Neutrophil (primary cell): Measurements from ENCODE around the gene PPDPF.
"Not testable (repeated sequence)": the region's sequence is repeated elsewhere in the genome, so short reads cannot be mapped to it uniquely, and the experiment has no call there.

Source experiments
- H3K27ac ChIP-seq: fragments of 200-600 bp; sonication (generic); 2 replicates; pipeline ENCODE4 v1.5.1; 2016; ENCODE audit warnings: mild to moderate bottlenecking, moderate library complexity
- H3K27me3 ChIP-seq: fragments of 200-600 bp; sonication (generic); 2 replicates; pipeline ENCODE4 v1.6.0; 2016; ENCODE audit warnings: mild to moderate bottlenecking
- H3K36me3 ChIP-seq: fragments of 200-600 bp; sonication (generic); 2 replicates; pipeline ENCODE4 v1.5.1; 2017
- H3K4me1 ChIP-seq, 2 experiments: fragments of 200-600 bp in 1 of 2; sonication (generic) in 1 of 2; 1 replicate in 1 of 2; 2 replicates in 1 of 2; pipeline versions ENCODE4 v1.5.1 to v1.6.1; 2013 to 2016; ENCODE audit warnings: low read depth in 1 of 2, low read length in 1 of 2, mild to moderate bottlenecking in 1 of 2, moderate library complexity in 1 of 2; ENCODE audit not compliant: control insufficient read depth in 1 of 2, insufficient read depth in 1 of 2
- H3K4me3 ChIP-seq, 2 experiments: fragments of 200-600 bp in 1 of 2; sonication (generic) in 1 of 2; 1 replicate in 1 of 2; 2 replicates in 1 of 2; pipeline ENCODE4 v1.5.1; 2013 to 2016; ENCODE audit warnings: low read depth in 1 of 2, low read length in 1 of 2, mild to moderate bottlenecking in 1 of 2, moderate library complexity in 1 of 2
- H3K9me3 ChIP-seq: fragments of 200-600 bp; sonication (generic); 2 replicates; pipeline ENCODE4 v1.5.1; 2016
- CTCF ChIP-seq: fragments of 200-600 bp; sonication (generic); IDR thresholded peaks from 2 replicates; pipeline ENCODE4 v1.5.1; 2016; ENCODE audit warnings: antibody characterized with exemption

PPDPF gene

GRCh38 chr20:63473555-63474449 lies 46.8 kb upstream of the PPDPF start:
- peaks cover 100% of the 10 kb centered on the region for H3K27me3 ChIP-seq
- TF ChIP-seq CTCF, result no peak
- H3K27ac ChIP-seq, result no peak overlapping the region
- H3K36me3 ChIP-seq, result no peaks in the 10 kb centered on the region
- H3K4me3 ChIP-seq, result no peak overlapping the region
- H3K9me3 ChIP-seq, result no peaks in the 10 kb centered on the region
- no peaks in the 10 kb centered on the region for H3K4me1 ChIP-seq

GRCh38 chr20:63475209-63475608 lies 45.4 kb upstream of the PPDPF start:
- Histone ChIP-seq H3K4me3 (no peak overlapping the region), H3K27me3 (peaks cover 99% of the 10 kb centered on the region)
- no peak for TF ChIP-seq CTCF

GRCh38 chr20:63477061-63477616 lies 43.4 kb upstream of the PPDPF start:
- peaks cover 99% of the 10 kb centered on the region for H3K27me3 ChIP-seq
- TF ChIP-seq CTCF, result no peak
- no peak overlapping the region for H3K4me3 ChIP-seq
- H3K36me3 ChIP-seq, result no peaks in the 10 kb centered on the region
- no peak overlapping the region for H3K27ac ChIP-seq
- H3K4me1 ChIP-seq, result no peaks in the 10 kb centered on the region
- H3K9me3 ChIP-seq, result no peaks in the 10 kb centered on the region

More at GRCh38 chr20:63475209-63475608, 45.4 kb upstream of the PPDPF start:
- Histone ChIP-seq H3K27ac (no peak overlapping the region), H3K9me3 (no peaks in the 10 kb centered on the region), H3K4me1 (no peaks in the 10 kb centered on the region), H3K36me3 (no peaks in the 10 kb centered on the region)

- TF ChIP-seq CTCF, result no peak
- H3K4me1 ChIP-seq, result no peaks in the 10 kb centered on the region
- peaks cover 99% of the 10 kb centered on the region for H3K27me3 ChIP-seq
- H3K4me3 ChIP-seq, result no peak overlapping the region
- no peaks in the 10 kb centered on the region for H3K36me3 ChIP-seq
- H3K27ac ChIP-seq, result no peak overlapping the region
- no peaks in the 10 kb centered on the region for H3K9me3 ChIP-seq
Measured at GRCh38 chr20:63477944-63478343, 42.6 kb upstream of the PPDPF start.

GRCh38 chr20:63478346-63479302 lies 41.9 kb upstream of the PPDPF start:
- TF ChIP-seq CTCF, result no peak
- no peak overlapping the region for H3K27ac ChIP-seq
- no peak overlapping the region for H3K4me3 ChIP-seq
- H3K4me1 ChIP-seq, result no peaks in the 10 kb centered on the region
- peaks cover 99% of the 10 kb centered on the region for H3K27me3 ChIP-seq
- no peaks in the 10 kb centered on the region for H3K9me3 ChIP-seq
- H3K36me3 ChIP-seq, result no peaks in the 10 kb centered on the region

- H3K4me1 ChIP-seq, H3K27ac ChIP-seq, H3K4me3 ChIP-seq, H3K36me3 ChIP-seq, H3K9me3 ChIP-seq: not testable (repeated sequence)
- H3K27me3 ChIP-seq, result peaks cover 99% of the 10 kb centered on the region
Measured at GRCh38 chr20:63479695-63480419, 40.7 kb upstream of the PPDPF start.
